ENCODE results near the gene PODNL1.

Gene PODNL1

DNA sequence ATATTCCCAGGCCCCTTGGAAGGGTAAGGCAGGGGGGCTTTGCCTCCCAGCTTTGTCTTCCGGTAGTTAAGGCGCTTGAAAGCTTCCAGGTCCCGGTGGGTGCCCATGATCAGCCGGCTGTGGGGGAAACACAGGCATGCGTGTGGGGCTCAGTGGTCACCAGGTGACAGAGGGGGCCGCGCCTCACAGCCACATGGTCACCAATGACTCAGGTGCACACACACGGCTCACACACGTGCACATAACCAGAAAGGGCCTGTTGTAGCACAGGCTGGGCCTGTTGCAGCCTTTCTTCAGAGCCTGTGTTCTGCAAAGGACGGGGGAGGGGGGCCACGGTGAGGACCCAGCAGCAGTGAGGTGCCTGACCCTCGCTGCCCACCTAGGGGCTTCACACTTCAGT is 55.4 kb downstream of the PODNL1 start:
- TF ChIP-seq, protein P1, sequence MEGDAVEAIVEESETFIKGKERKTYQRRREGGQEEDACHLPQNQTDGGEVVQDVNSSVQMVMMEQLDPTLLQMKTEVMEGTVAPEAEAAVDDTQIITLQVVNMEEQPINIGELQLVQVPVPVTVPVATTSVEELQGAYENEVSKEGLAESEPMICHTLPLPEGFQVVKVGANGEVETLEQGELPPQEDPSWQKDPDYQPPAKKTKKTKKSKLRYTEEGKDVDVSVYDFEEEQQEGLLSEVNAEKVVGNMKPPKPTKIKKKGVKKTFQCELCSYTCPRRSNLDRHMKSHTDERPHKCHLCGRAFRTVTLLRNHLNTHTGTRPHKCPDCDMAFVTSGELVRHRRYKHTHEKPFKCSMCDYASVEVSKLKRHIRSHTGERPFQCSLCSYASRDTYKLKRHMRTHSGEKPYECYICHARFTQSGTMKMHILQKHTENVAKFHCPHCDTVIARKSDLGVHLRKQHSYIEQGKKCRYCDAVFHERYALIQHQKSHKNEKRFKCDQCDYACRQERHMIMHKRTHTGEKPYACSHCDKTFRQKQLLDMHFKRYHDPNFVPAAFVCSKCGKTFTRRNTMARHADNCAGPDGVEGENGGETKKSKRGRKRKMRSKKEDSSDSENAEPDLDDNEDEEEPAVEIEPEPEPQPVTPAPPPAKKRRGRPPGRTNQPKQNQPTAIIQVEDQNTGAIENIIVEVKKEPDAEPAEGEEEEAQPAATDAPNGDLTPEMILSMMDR (conservative IDR thresholded peaks at IDR 0.05; ENCODE audit: low read depth, low read length): no peak
- no peak overlapping the region for H3K4me3 ChIP-seq (ENCODE audit: low read depth, low read length)
- no peak for DNase-seq (ENCODE audit: low read depth)

DNA sequence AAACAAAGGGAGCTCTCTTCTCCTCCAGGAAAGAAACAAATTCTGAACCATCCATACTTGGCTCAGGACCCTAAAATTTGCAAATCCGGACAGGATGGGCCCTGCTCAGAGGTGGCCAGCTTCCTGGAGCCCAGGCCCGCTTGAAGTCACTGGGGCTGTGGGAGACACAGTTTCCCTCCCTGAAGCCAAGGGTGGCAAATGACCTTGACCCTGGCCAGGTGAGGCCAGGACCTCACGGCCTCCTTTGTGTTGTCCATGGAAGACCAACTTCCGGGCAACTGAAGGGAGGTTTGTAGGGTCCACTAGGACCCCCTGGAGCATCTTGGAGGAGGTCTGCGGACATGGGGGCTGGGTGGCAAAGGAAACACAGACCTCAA is 55.8 kb downstream of the PODNL1 start:
- no peak for DNase-seq (ENCODE audit: low read depth)

DNA sequence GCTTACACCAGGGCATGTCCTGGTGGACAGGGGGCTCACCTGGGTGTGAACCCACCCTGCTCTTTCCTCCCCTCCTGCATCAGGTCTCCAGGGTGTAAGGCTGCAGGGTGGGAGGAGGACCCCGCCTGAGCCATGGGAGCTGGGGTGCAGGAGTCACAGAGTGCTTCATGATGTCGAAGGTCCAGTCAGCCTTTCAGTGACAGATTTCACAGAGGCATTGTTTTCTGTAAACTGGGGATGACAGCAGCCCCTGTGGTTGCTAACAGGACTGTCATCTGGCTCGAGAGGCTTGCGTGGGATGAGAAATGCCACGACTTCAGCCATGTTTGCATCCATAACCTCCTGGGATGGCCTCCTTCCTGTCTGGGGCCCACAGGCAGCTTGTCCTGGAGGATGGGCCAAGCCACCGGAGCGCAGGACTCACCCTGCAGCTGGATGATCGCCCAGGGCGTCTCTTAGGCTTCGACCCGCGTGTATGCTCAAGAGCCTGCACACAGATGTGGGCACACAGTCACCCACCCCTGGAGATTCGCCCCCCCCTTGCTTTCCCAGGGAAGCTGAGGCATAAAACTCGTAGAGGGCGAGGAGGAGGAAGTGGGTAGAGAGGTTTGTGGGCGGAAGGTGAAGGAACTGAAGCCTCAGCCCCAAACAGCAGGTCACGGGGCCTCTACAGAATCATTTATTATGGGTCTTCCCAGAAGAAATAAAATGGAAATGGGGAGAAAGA is 56.4 kb downstream of the PODNL1 start:
- H3K4me3 ChIP-seq (ENCODE audit: low read depth, low read length): no peak overlapping the region

More for the DNA sequence above, 55.8 kb downstream of the PODNL1 start:
- H3K4me3 ChIP-seq (ENCODE audit: low read depth, low read length): no peak overlapping the region
- TF ChIP-seq, protein P1 (conservative IDR thresholded peaks at IDR 0.05; ENCODE audit: low read depth, low read length): no peak

DNA sequence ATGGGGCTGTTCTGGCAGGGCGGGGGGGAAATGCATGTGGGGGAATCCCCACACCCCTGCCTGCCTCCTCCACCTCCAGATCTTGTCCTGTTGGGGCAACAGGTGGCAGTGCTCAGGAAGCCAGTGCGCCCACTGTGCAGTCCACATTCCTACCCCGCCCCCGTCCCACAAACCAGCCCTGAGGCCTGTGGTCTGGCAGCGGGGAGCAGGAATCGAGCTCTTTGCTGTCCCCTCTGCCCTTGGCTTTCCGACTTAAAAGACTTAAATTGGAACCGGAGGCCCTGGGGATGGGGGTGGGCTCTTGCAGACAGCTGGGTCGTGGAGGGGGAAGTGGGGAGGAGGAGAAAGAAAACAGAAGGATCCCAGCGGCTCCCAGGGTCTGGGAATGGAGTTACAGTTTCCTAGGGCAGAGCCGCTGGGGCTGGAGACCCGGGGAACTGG is 56.9 kb downstream of the PODNL1 start:
- DNase-seq (ENCODE audit: low read depth): peak; percentile 44
- H3K4me3 ChIP-seq (ENCODE audit: low read depth, low read length): no peak overlapping the region
- TF ChIP-seq, protein P1 (conservative IDR thresholded peaks at IDR 0.05; ENCODE audit: low read depth, low read length): no peak

More for the DNA sequence above, 56.4 kb downstream of the PODNL1 start:
- DNase-seq (ENCODE audit: low read depth): peak; percentile 45
- TF ChIP-seq, protein P1 (conservative IDR thresholded peaks at IDR 0.05; ENCODE audit: low read depth, low read length): no peak
